GM19025 (cell line): ENCODE data around the gene MAP4K1.

Source experiments
- ATAC-seq: cut with Tn5 transposase; IDR thresholded peaks from one replicate; pipeline ENCODE4 v1.9.1; 2021; ENCODE audit warnings: mild to moderate bottlenecking, low read depth, moderate library complexity; ENCODE audit not compliant: unreplicated experiment

Gene MAP4K1

GRCh38 chr19:38549061-38549460, 68.7 kb downstream of the MAP4K1 start:
- ATAC-seq, result no peak

GRCh38 chr19:38547421-38547820, 70.3 kb downstream of the MAP4K1 start:
- no peak for ATAC-seq

- ATAC-seq, result no peak
Measured at GRCh38 chr19:38545596-38545995, 72.2 kb downstream of the MAP4K1 start.

GRCh38 chr19:38544569-38545315, 73.0 kb downstream of the MAP4K1 start:
- ATAC-seq, result no peak

- no peak for ATAC-seq
Measured at GRCh38 chr19:38543807-38544568, 73.8 kb downstream of the MAP4K1 start.

GRCh38 chr19:38543286-38543806, 74.4 kb downstream of the MAP4K1 start:
- ATAC-seq, result no peak

- no peak for ATAC-seq
Measured at GRCh38 chr19:38542040-38542439, 75.7 kb downstream of the MAP4K1 start.

- ATAC-seq, result no peak
Measured at GRCh38 chr19:38539751-38540150, 78.0 kb downstream of the MAP4K1 start.

GRCh38 chr19:38538793-38539528, 78.8 kb downstream of the MAP4K1 start:
- ATAC-seq, result no peak

- no peak for ATAC-seq
Measured at GRCh38 chr19:38538386-38538785, 79.4 kb downstream of the MAP4K1 start.
